ENCODE data around the gene ADGB. TPM values are rescaled to one million over a fixed set of nuclear protein-coding genes. Genes with fewer than 3 reads are reported as not detected.
A peak's percentile ranks its signal among the peaks of the same experiment; 100 is the strongest.

The ADGB gene
- total RNA-seq, 1 donor from 2014 or later: not detected

DNA sequence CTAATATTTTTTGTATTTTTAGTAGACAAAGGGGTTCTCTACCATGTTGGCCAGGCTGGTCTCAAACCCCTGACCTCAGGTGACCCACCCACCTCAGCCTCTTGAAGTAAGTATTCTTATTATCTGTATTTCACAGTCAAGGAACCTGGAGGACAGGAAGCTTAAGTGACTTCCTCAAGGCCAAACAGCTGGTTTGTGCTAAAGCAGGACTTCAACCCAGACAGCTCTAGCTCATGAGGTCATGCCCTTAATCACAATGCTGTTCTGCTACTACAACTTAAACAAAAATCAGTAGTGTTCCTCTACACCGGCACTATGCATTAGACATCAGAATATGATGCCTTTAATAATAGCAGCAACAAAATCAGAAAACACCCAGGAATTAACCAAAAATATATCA lies 168.9 kb downstream of the ADGB start:
- H3K27me3 Mint-ChIP-seq (ENCODE audit: low read depth, unreplicated experiment): no peaks in the 10 kb centered on the region
- DNase-seq (ENCODE audit: low read depth) (no peak), FAIRE-seq (no peak)
- H3K36me3 Mint-ChIP-seq (ENCODE audit: low read depth, unreplicated experiment): no peaks in the 10 kb centered on the region
- H3K27ac Mint-ChIP-seq (ENCODE audit: unreplicated experiment): no peak overlapping the region
- no peaks in the 10 kb centered on the region for H3K36me3 ChIP-seq (ENCODE audit: insufficient read depth, low read length)
- no peaks in the 10 kb centered on the region for H3K27me3 ChIP-seq (ENCODE audit: insufficient read depth, low read length)
- no peak overlapping the region for H2AFZ ChIP-seq (ENCODE audit: low read depth, low read length)
- no peak overlapping the region for H3K4me3 ChIP-seq (ENCODE audit: insufficient read depth, low read depth, low read length)
- TF ChIP-seq, protein P1, sequence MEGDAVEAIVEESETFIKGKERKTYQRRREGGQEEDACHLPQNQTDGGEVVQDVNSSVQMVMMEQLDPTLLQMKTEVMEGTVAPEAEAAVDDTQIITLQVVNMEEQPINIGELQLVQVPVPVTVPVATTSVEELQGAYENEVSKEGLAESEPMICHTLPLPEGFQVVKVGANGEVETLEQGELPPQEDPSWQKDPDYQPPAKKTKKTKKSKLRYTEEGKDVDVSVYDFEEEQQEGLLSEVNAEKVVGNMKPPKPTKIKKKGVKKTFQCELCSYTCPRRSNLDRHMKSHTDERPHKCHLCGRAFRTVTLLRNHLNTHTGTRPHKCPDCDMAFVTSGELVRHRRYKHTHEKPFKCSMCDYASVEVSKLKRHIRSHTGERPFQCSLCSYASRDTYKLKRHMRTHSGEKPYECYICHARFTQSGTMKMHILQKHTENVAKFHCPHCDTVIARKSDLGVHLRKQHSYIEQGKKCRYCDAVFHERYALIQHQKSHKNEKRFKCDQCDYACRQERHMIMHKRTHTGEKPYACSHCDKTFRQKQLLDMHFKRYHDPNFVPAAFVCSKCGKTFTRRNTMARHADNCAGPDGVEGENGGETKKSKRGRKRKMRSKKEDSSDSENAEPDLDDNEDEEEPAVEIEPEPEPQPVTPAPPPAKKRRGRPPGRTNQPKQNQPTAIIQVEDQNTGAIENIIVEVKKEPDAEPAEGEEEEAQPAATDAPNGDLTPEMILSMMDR (IDR thresholded peaks at IDR 0.05; ENCODE audit: insufficient read depth, low read depth, low read length): no peak
- no peak for TF ChIP-seq EZH2 (IDR thresholded peaks at IDR 0.05; ENCODE audit: insufficient read depth, low read length)
- no peak overlapping the region for H3K4me3 Mint-ChIP-seq (ENCODE audit: unreplicated experiment)
- H3K27ac ChIP-seq (ENCODE audit: low read depth, low read length): no peak overlapping the region
- no peaks in the 10 kb centered on the region for H3K4me1 ChIP-seq (ENCODE audit: insufficient read depth, low read length)
- H3K9me3 ChIP-seq (ENCODE audit: insufficient read depth, low read depth, low read length): no peaks in the 10 kb centered on the region
- H3K9ac ChIP-seq (ENCODE audit: low read length): no peak overlapping the region
- no peaks in the 10 kb centered on the region for H3K9me3 Mint-ChIP-seq (ENCODE audit: unreplicated experiment)
- no peaks in the 10 kb centered on the region for H3K79me2 ChIP-seq (ENCODE audit: insufficient read depth, low read length)
- no peaks in the 10 kb centered on the region for H4K20me1 ChIP-seq (ENCODE audit: insufficient read depth, low read length)
- peaks cover 1% of the 10 kb centered on the region for H3K4me1 Mint-ChIP-seq (ENCODE audit: low read depth, unreplicated experiment)
- no peak overlapping the region for H3K4me2 ChIP-seq (ENCODE audit: low read length)

DNA sequence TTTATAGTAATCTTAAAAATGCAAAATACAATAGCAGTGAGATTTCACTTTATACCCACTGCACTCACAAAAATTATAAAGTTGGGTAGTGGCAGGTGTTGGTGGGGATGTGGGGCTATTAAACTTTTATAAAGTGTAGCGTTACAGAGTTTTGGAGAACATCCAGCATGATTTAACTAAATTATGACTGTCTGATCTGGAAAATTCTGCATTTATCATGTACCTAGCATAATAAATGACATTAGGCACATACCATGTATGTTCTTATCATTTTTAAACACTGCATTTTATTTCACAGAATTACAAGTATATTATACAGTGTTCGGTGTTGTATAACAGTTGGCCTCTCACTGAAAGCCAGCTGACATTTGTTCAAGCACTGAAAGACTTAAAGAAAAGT lies 169.9 kb downstream of the ADGB start:
- H3K4me2 ChIP-seq (ENCODE audit: low read length): no peak overlapping the region
- DNase-seq (ENCODE audit: low read depth) (no peak), FAIRE-seq (no peak)
- H3K4me1 Mint-ChIP-seq (ENCODE audit: low read depth, unreplicated experiment): peaks cover 1% of the 10 kb centered on the region
- H3K9me3 Mint-ChIP-seq (ENCODE audit: unreplicated experiment): no peaks in the 10 kb centered on the region
- no peaks in the 10 kb centered on the region for H3K9me3 ChIP-seq (ENCODE audit: insufficient read depth, low read depth, low read length)
- H2AFZ ChIP-seq (ENCODE audit: low read depth, low read length): no peak overlapping the region
- no peak overlapping the region for H3K9ac ChIP-seq (ENCODE audit: low read length)
- H3K4me3 Mint-ChIP-seq (ENCODE audit: unreplicated experiment): no peak overlapping the region
- H3K4me1 ChIP-seq (ENCODE audit: insufficient read depth, low read length): no peaks in the 10 kb centered on the region
- no peak overlapping the region for H3K27ac Mint-ChIP-seq (ENCODE audit: unreplicated experiment)
- no peak overlapping the region for H3K4me3 ChIP-seq (ENCODE audit: insufficient read depth, low read depth, low read length)
- H3K27me3 Mint-ChIP-seq (ENCODE audit: low read depth, unreplicated experiment): no peaks in the 10 kb centered on the region
- no peaks in the 10 kb centered on the region for H3K36me3 Mint-ChIP-seq (ENCODE audit: low read depth, unreplicated experiment)
- H3K79me2 ChIP-seq (ENCODE audit: insufficient read depth, low read length): no peaks in the 10 kb centered on the region
- H3K27ac ChIP-seq (ENCODE audit: low read depth, low read length): no peak overlapping the region
- TF ChIP-seq EZH2 (IDR thresholded peaks at IDR 0.05; ENCODE audit: insufficient read depth, low read length): no peak
- H3K36me3 ChIP-seq (ENCODE audit: insufficient read depth, low read length): no peaks in the 10 kb centered on the region
- no peaks in the 10 kb centered on the region for H3K27me3 ChIP-seq (ENCODE audit: insufficient read depth, low read length)
- H4K20me1 ChIP-seq (ENCODE audit: insufficient read depth, low read length): no peaks in the 10 kb centered on the region

DNA sequence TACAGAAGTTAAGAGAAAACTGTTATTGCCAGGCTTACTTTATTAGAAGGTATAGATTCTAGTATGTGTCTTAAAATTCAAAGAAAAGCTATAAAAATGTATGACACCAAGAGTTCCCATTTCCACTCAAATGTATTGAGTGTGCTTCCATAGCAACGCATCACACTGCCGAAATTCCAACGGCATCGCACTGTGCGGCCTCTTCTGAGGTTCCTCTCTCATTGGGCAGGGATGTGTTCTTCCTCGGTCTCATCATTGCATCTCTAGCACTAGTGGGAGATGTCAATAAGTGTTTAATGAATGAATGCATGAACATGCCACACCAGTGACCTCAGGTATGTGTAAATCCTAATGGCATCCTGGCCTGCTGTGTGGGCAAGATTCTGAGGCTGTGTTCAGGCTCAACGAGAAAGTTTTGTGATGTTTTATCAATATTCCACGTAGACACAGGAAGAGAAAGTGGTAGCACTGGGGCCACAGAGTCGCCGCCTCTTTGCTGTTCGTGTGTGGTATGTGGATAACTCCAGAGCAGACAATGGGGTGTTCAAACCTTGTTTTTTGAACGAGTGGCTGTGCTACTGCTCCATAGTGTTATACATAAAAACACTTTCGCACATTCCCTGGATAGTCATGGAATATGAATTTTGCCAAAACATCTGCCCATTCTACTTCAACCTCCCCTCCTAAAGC lies 171.6 kb downstream of the ADGB start:
- no peak for TF ChIP-seq EZH2 (IDR thresholded peaks at IDR 0.05; ENCODE audit: insufficient read depth, low read length)
- TF ChIP-seq, protein P1 (IDR thresholded peaks at IDR 0.05; ENCODE audit: insufficient read depth, low read depth, low read length): no peak
- H3K4me1 Mint-ChIP-seq (ENCODE audit: low read depth, unreplicated experiment): peaks cover 1% of the 10 kb centered on the region
- Histone ChIP-seq H2AFZ (ENCODE audit: low read depth, low read length) (no peak overlapping the region), H3K27ac (ENCODE audit: low read depth, low read length) (no peak overlapping the region), H3K4me2 (ENCODE audit: low read length) (no peak overlapping the region), H3K4me3 (ENCODE audit: insufficient read depth, low read depth, low read length) (no peak overlapping the region), H3K9ac (ENCODE audit: low read length) (no peak overlapping the region), H3K79me2 (ENCODE audit: insufficient read depth, low read length) (no peaks in the 10 kb centered on the region), H3K27me3 (ENCODE audit: insufficient read depth, low read length) (no peaks in the 10 kb centered on the region), H3K4me1 (ENCODE audit: insufficient read depth, low read length) (no peaks in the 10 kb centered on the region), H3K36me3 (ENCODE audit: insufficient read depth, low read length) (no peaks in the 10 kb centered on the region), H3K9me3 (ENCODE audit: insufficient read depth, low read depth, low read length) (no peaks in the 10 kb centered on the region), H4K20me1 (ENCODE audit: insufficient read depth, low read length) (no peaks in the 10 kb centered on the region)
- H3K27ac Mint-ChIP-seq (ENCODE audit: unreplicated experiment): peak overlapping the region; percentile 48
- no peaks in the 10 kb centered on the region for H3K9me3 Mint-ChIP-seq (ENCODE audit: unreplicated experiment)
- DNase-seq (ENCODE audit: low read depth) (no peak), FAIRE-seq (no peak)
- H3K36me3 Mint-ChIP-seq (ENCODE audit: low read depth, unreplicated experiment): no peaks in the 10 kb centered on the region
- no peak overlapping the region for H3K4me3 Mint-ChIP-seq (ENCODE audit: unreplicated experiment)
- no peaks in the 10 kb centered on the region for H3K27me3 Mint-ChIP-seq (ENCODE audit: low read depth, unreplicated experiment)
